NCI-H2107 (cell line): ENCODE results near the gene SLC26A11.
"Not testable (repeated sequence)": the region's sequence is repeated elsewhere in the genome, so short reads cannot be mapped to it uniquely, and the experiment has no call there.

ENCODE experiments used
- DNase-seq: peaks from one replicate; lab custom pipeline; 2025; lab: John Stamatoyannopoulos, UW

Gene SLC26A11

GRCh38 chr17:80196652-80197051 lies 23.6 kb upstream of the SLC26A11 start:
- no peak for DNase-seq

- DNase-seq = no peak
Observed at GRCh38 chr17:80198144-80198661, 22.0 kb upstream of the SLC26A11 start.

GRCh38 chr17:80199295-80199694 lies 20.9 kb upstream of the SLC26A11 start:
- DNase-seq = not testable (repeated sequence)

GRCh38 chr17:80201446-80201845 lies 18.8 kb upstream of the SLC26A11 start:
- no peak for DNase-seq

GRCh38 chr17:80202197-80202596 lies 18.0 kb upstream of the SLC26A11 start:
- no peak for DNase-seq

- DNase-seq = no peak
Observed at GRCh38 chr17:80203471-80203963, 16.7 kb upstream of the SLC26A11 start.

GRCh38 chr17:80204626-80205468 lies 15.4 kb upstream of the SLC26A11 start:
- no peak for DNase-seq

GRCh38 chr17:80205811-80206210 lies 14.4 kb upstream of the SLC26A11 start:
- DNase-seq = no peak

GRCh38 chr17:80208050-80208449 lies 12.2 kb upstream of the SLC26A11 start:
- no peak for DNase-seq

- no peak for DNase-seq
Observed at GRCh38 chr17:80209765-80210164, 10.5 kb upstream of the SLC26A11 start.

GRCh38 chr17:80210348-80211108 lies 9.7 kb upstream of the SLC26A11 start:
- DNase-seq = no peak

GRCh38 chr17:80212109-80212508 lies 8.1 kb upstream of the SLC26A11 start:
- peak; percentile 76 for DNase-seq

GRCh38 chr17:80212511-80212910 lies 7.7 kb upstream of the SLC26A11 start:
- DNase-seq = no peak

GRCh38 chr17:80212962-80213642 lies 7.1 kb upstream of the SLC26A11 start:
- DNase-seq = no peak

GRCh38 chr17:80213643-80213975 lies 6.6 kb upstream of the SLC26A11 start:
- DNase-seq = no peak

- no peak for DNase-seq
Observed at GRCh38 chr17:80214012-80214877, 6.0 kb upstream of the SLC26A11 start.

GRCh38 chr17:80214878-80215210 lies 5.4 kb upstream of the SLC26A11 start:
- DNase-seq = no peak

- DNase-seq = no peak
Observed at GRCh38 chr17:80216473-80217456, 3.5 kb upstream of the SLC26A11 start.

- no peak for DNase-seq
Observed at GRCh38 chr17:80217703-80218362, 2.4 kb upstream of the SLC26A11 start.

- no peak for DNase-seq
Observed at GRCh38 chr17:80218391-80218790, 1.8 kb upstream of the SLC26A11 start.
